Fibroblast of peridontal ligament (primary cell): ENCODE measurements around the gene KCND3.

Experiments used
- DNase-seq: peaks from one replicate; pipeline ENCODE4 v3.0.0-alpha.2; 2010; ENCODE audit errors: extremely low read depth

The KCND3 gene

DNA sequence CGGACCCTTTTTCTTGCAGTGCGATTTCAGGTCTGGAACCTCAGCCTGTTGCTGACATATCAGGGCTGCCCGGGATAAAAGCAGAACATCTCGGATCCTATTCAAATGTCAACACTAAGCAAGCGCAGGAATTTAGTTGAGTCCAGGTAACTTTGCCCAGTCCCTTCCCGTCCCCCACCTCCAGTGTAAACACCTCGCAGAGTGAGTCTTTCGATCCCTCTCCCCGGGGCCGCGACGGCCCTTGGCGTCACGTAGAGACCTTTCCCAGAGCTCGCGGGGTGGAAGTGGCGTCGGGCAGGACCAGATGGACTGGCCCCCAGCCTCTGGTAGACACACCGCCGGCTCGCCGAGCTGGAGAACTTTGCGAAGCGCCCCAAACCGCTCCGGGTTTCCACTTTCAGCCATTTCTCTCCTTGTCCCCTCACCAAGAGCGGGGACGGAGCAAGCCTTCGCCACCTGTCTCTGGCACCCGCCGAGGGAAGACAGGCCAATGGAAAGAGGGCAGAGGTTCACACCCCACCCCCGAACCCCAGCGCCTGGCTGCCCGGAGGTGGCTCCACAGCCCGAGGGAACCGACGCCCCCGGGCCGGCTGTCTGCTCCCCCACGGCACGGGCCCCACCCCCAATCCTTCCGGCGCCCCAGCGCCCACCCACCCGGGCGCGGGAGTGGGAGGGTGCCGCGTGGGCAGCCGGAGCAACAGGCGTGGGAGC is 570 bp downstream of the KCND3 start:
- no peak for DNase-seq

DNA sequence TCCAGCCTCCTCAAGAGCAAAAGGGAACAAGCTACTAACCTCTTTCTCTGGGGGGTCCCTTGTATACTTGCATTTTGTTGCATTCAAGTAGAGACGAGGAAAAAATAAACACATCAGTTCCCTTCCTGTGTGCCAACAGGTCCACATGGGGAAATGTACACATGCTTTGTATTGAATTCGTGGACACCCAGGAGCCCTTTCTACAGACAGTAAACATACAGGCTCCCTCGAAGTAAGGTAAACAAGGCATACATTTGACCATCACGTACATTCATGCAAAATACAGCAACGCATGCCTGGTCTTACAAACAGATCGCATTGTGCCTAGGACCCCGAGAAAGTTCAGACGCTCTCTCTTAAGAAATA is 1.1 kb downstream of the KCND3 start:
- DNase-seq, result no peak

DNA sequence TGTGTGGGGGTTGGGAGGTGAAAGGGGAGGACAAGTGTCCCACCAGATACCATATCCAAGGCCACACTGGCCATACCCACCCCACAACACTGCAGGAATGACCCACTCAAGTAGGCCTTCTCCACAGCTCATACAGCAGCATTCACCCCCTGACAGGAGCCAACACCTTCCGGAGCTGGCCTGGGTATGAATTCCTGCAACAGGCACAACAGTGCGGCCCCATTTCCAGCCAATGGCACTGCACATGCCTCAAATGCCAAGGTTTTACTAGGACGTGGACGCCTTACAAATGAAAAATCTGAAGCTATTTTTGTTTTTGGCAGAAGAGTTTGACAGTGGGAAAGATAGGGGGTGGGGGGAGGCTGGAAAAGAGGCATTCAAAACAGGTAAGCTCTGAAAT is 2.0 kb downstream of the KCND3 start:
- no peak for DNase-seq

DNA sequence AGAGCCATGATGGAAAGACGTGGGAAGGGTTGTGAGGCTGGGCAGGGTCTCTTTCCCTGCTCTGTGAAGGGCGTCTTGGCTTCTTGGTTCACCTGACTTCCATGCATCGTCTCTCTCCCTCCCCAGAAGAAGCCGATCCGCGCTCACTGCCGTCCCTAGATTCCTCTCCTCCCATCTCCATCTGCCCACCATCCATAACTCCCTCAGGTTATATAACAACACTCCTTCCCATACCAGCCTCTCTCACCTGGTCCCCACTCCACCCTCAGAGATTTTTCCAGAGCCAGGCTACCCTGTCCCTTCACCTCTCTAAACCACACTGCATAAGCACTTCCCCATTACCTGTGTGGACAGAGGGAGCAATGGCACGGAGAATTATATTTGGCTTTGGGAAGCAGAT is 6.0 kb downstream of the KCND3 start:
- DNase-seq, result no peak

DNA sequence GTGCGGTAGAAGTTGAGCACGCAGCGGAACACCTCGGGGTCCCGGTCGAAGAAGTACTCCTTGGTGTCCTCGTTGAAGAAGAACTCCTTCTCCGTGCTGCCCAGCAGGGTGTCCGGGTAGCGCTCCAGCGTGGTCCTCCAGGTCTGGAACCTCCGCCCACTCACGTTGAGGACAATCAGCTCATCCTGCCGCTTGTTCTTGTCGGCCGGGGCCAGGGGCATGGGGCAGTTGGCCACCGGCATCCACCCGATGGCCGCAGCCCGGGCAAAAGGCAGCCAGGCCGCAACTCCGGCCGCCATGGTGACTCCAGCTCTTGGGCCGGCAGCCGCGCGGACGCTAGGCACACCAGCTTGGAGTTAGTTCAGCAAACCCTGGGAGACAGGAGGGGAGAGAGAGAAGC is 7.0 kb downstream of the KCND3 start:
- no peak for DNase-seq

DNA sequence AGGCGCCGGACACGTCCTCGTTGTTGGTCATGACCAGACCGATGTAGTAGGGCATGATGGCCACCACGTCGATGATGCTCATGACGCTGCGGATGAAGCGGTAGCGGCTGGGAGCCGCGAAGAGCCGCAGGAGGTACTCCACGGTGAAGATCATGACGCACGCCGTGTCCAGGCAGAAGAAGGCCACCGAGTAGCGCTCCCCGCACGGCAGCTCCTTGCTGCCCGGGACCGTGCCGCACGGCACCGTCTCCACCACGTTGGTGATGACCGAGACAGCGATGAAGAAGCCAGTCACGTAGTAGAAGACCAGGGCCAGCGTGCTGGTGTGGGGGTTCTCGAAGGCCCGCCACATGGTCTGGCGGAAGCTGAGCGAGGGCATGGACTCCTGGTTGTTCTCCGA is 7.6 kb downstream of the KCND3 start:
- no peak for DNase-seq

DNA sequence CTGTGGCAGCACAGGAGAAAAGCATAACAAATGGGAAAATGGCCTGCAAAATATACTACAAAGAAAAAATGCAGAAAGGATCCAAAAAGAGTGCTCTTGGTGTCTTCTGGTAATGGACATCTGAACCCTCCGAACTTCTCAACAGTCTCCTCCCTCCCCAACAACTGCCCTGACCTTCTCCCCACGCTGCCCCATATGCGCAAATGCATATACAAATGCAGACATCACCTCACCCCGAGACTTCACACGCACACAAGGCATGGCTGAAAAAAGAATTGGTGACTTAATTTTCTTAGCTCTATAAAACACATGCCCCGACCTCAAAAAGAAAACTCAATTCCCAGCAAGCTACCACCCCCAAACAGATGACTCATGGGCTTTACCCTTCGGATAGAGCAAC is 8.4 kb downstream of the KCND3 start:
- no peak for DNase-seq

DNA sequence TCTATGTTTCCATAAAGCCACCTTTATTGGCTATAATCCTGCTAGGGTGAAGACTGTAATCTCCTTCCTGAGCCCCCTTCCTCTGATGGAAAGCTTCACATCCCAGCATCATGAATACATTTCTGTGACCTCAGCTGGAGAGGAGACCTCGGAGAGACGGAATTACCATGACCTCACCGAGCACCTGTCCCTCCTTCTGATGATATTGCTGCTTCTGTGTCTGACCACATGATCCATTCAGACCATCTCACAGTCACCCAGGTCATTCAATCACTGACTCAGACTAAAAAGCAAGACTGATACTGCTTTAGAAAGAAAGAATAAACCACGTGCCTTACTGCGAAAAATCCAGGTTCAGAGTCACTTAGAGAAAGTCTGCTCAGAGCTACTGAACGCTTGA is 8.8 kb downstream of the KCND3 start:
- DNase-seq, result no peak

DNA sequence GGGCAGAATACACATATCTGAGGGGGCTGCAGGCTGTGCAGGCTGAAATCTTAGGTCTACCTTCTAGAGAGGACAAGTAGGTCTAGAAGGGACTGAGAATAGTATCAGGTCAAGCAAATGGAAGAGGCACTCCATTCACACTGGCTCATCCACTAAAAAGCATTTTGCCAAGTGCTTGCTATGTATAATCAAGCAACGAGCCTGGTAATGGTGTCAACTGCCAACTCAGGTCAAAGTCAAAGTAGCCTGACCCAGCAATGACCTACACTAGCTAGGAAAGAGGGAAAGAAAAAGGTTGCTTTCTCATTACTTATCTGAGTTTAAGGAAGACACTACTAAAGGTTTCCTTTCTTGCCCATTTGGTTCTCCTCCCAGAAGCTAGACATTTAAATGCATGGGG is 10.8 kb downstream of the KCND3 start:
- no peak for DNase-seq

DNA sequence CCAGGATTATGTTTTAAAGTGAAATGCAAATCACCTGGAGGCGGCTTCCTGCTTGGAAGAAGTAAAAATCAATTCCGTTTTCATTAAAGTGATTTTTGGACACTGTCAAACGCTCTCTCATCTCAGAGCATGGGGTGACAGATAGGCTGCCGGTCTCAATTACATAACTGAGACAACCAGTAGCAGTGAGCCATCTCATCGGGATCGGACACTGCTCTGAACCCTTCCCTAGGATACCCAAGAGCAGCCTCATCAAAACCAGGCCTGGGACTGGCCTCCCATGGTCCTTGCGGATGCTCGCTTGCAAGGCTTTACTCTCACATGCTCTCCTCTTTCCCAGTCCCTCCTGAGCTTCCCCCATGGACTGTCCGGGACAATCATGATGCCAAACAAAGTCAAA is 12.1 kb downstream of the KCND3 start:
- no peak for DNase-seq

DNA sequence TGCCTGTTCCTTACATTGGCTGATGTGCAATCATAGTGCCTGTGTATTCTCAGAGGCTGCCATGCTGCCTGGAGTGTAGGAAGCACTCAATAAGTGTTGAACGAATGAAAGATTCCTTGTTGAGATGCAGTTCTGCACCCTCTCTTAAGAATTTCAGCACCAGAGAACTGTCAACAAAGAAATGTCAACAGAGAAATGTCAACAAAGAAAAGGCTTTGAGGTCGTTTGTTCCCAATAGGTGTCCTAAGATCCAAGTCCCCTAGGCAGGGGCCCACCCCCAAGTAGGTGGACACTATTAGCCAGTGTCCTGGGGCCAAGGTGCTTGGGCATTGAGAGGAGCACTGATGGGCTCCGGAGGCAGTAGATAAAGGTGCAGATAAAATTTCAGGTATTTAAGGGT is 12.6 kb downstream of the KCND3 start:
- no peak for DNase-seq

DNA sequence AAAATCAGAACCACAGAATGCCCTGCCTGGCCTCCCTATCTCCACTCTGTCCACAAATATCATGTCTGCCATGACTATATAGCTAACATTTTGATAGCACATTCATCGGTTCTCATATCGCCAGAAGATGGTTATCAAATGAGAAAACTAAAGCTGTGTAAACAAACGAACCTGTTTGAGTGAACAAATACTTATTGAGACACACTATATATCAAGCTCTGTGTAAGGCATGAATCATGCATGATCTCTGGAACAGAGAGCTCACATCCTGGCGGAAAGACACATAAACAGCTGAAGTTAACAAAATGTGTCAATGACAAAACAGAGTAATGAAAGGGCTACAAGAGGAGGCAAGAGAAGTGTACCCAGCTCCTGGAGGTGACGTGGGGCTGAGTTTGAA is 13.1 kb downstream of the KCND3 start:
- no peak for DNase-seq

DNA sequence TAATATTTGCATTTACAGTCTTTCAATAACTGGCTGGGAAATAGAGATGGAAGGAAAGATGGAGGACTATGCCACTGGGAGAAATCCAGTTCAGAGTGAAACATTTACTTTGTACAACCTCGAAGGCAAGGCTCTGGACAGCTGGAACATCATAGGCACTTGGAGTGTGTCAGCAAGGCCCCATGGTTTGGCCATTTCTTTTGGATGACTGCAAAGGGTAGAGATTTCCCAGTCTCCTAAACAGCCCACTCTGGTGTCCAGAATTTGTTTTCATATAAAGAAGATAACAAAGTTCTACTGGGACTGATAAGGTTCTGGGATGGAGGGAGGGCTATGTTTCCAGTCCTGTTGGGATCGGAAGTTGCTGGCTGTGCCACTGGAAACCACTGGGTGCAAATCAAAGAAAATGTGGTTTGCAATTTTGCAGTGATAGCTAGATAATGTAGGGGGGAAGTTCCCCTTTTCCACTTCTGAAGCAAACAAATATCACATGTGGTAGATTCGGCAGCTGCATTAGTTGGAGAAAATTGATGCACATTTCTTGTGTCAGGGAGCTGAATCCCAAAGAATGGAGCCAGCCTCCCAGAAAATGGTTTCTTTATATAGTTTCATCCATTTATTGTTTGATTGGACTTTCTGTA is 16.2 kb downstream of the KCND3 start:
- DNase-seq, result no peak

DNA sequence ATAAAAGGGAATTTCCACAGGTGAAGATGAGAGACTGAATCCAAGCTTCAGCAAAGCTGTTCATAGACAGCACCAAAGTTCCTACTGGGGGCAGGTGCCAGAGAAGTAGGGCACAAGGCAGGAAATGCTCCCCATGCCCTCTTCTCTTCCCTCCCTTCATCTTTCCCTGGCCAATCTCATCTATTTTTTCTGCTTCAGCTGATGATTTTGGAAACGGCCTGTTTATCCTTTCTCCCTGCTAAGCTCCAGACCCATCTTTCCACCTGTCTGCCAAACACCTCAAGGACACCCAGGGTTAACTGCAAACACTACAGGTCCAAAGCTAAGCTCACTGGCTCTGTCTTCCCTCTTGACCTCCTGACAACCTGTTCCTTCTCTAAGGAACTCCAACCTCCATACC is 18.1 kb downstream of the KCND3 start:
- DNase-seq, result no peak

DNA sequence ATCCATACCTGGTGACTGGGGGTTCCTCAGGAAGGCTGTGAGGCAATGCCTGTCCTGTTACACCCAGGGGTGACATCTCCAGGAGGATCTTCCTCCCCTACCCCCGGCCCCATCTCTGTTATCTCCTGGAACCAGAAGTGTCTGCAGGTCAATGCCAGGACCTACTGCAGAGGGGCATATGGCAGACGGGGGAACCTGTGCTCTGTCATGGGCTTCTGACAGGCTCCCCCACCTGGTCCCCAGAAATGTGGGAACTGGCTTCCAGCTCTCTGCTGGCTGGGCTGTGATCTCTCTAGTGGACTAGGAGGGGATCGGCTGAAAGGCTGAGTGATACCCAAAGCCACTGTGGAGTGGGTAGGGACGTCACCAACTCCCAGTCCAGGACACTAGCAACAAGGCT is 21.0 kb downstream of the KCND3 start:
- DNase-seq, result no peak

DNA sequence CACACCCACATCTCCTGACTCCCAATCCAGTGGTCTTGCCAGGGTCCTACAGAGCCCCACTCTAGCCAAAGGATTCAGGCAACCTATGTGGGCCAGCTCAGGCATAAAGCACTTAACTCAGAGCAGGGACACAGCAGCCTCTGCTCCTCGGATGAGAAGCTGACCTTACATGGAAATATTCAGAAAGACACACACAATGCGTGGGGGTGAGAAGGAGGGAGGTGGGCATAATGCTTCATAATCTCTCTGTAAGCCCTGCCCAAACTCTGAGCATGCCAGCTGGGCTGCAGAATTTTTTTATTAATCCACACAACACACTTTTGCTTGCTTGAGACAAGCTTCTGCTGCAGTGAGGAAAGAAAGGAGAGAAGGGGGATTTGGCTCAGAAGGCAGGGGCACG is 21.6 kb downstream of the KCND3 start:
- DNase-seq, result no peak

DNA sequence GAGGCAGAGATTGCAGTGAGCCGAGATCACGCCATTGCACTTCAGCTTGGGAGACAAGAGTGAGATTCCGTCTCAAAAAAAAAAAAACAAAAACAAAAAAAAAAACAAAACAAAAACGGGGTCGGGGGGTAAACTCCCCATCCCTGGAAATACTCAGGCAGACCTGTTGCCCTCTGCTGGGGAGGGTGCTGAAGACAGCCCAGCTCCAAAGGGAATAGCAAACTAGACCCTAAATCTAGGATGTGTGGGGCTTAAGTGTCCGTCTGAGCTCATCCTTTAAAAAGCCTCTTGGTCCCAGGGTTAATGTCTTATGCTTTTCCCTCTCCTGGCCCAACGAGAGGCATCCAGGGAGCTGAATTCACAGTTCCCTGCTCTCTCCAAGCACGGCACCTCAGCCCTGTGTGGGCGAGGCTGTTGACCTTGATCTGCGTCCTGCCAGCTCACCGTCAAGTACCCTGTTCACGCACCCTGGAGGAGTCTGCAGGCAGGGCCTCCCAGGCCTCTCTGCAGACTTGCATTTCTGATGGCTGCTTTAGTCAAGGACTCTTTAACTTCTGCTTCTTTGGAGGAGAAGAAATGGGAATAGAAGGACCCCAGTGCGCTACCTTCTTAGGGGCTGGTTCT is 22.3 kb downstream of the KCND3 start:
- DNase-seq, result no peak

DNA sequence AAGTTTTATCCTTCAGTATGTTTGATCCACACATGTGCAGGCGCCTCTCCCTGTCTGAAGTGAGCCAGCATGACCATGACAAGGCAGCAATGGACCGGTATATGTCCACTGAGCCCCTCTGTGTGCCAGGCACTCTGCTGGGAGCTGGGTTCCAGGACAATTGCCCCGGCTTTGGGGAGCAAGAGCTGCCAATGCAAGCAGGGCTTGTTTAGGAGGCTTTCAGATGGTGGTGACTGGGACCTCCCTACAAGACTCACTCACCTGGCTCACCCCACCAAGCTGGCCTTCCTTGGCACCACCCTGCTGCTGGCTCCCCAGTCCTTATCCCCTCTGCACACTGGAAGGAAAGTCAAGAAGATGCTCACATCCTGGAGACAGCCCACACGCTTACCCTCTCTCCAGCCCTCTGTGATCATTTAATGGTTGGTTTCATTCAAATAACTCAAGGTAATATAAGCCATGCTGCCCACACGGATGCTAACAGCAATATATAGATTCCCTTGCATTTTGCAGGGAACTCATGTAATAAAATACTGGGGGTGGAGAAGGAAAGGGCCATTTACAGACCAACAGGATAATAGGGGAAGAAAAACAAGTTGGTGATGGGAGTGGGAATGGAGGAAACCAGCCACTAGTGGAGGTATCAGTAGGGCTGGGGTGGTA is 23.6 kb downstream of the KCND3 start:
- no peak for DNase-seq

DNA sequence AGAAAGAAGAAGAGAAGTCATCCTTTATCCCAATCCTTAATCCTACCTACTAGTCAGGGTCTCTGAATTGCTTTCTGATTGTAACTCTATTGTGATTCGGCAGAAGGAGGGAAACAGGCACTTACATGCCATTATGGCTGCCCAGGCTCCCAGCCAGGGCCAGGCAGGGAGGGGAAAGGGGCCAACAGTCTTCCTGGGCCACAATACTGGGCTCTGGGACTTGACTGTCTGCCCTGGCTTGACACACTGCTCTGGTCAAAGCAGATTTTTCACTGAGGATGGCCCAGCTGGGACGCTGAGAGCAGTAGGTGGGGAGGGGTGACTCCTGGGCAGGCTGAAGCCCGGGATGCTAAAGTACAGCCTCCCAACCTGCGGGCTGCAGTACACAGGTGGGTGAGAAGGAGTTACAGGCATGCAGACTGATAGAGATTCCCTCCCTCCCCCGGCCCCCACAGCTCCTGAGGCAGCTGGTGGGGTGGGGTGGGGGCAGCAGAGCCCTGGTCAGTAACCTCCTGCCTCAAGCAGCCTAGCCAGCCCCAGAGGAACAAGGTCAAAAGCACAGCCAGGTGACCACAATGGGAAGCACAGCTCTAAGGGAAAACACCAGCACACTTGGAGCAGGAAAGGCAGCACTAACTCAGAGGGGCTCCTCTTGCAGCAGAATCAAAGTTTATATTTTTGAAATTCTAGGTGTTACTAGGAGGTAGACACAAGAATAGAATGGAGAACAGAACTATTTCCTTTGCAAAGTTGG is 25.3 kb downstream of the KCND3 start:
- DNase-seq, result no peak

DNA sequence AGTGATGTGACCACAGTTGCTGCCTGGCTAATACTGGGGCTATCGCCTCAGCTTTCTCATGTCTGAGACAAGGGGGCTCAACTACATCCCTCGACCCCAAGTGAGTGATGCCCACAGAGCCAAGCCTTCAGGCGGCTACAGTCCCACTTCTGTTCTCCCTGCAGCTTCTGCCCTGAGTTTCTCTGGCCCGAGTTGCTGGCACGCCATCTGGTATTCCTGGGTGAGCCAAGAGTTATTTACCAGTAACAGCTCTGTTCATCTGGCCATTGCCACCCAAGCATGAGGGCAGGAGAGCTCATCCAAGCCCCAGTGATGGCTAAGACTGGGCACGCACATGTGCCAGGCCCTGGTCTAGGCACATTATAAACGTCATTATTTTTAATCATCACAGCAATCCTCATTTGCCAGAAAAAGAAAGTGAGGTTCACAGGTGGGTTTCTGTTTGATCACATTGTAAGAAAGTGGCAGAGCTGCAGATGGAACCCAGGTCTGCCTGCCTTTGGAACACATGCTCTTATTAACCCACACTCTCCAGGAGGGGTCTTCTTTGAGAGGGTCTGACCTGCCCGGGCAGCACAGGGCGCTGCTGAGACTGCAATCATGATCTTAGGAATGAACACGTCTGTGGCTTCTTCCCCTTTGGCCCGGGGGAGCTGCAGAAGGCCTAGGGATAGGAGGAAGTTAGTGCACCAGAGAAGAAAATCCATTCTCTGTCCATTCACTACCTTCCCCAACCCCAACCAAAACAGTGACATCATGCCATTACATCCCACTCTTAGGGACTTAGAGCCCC is 27.5 kb downstream of the KCND3 start:
- no peak for DNase-seq

DNA sequence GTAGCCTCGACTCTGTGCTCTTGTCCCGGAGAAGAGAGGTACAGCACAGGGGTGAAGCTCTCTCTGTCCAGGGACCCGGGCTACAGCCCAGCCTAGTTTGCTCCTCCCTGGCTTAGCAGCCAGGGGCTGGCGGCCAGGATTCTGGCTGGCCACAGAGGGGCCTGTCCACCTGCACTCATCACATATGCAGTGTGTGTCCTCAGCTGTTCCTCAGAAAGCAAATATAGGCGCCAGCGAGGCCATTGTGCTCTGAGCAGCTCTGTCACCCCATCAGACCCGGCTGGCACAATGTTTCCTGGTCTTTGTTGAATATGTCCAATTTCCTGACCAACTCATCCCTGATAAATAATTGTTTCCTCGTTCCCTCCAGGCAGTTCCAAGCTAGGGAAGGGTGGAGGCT is 28.5 kb downstream of the KCND3 start:
- no peak for DNase-seq

DNA sequence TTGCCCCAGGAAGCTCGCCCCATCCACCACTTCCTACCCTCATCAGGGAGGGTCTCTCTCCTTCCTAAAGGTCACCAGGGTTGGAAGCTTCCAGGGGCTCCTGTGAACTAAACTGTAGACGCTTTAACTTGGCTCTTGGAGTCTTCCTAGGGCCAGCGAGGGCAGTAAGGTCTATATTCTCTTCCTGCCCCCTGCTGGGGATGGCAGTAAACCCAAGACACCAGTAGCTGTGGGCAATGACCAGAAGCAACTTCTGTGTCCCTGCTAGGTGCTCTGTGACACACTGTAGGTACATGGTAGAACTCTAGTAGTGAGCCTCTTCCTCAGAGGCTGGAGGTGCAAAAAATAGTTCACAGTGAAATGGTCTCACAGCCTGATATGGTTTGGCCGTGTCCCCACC is 30.0 kb downstream of the KCND3 start:
- DNase-seq, result no peak
